GM12878 (cell line): Measurements from ENCODE around the gene C10orf143.

Source experiments
- CBFB ChIP-seq: IDR thresholded peaks from 2 replicates; pipeline ENCODE4 v1.6.1; 2016; ENCODE audit warnings: antibody characterized with exemption, low read depth
- CHD2 ChIP-seq: IDR thresholded peaks from 2 replicates; pipeline ENCODE4 v1.6.1; 2011; ENCODE audit warnings: low read depth, low read length, improper control_type of control experiment, borderline replicate concordance
- DPF2 ChIP-seq: fragments of 450-650 bp; IDR thresholded peaks from 2 replicates; pipeline ENCODE4 v1.6.1; 2017; ENCODE audit warnings: mild to moderate bottlenecking
- FOXM1 ChIP-seq: IDR thresholded peaks from 2 replicates; pipeline ENCODE4 v1.6.1; 2012; ENCODE audit warnings: low read depth, mild to moderate bottlenecking, inconsistent platforms, low read length, moderate library complexity
- LARP7 ChIP-seq: fragments of 450-650 bp; IDR thresholded peaks from 2 replicates; pipeline ENCODE4 v1.6.1; 2017; ENCODE audit warnings: mild to moderate bottlenecking
- RELA ChIP-seq: fragments of 450-650 bp; IDR thresholded peaks from 2 replicates; pipeline ENCODE4 v1.8.0; 2014; ENCODE audit warnings: borderline replicate concordance; ENCODE audit not compliant: partially characterized antibody
- STAT3 ChIP-seq: IDR thresholded peaks from 2 replicates; pipeline ENCODE4 v1.6.1; 2011; ENCODE audit warnings: low read depth, low read length, improper control_type of control experiment
- TBL1XR1 ChIP-seq: IDR thresholded peaks from 2 replicates; pipeline ENCODE4 v1.6.1; 2012; ENCODE audit warnings: low read depth, low read length, improper control_type of control experiment
- YY1 ChIP-seq: IDR thresholded peaks from 2 replicates; pipeline ENCODE4 v1.6.1; 2011; ENCODE audit warnings: low read depth, mild to moderate bottlenecking, low read length
- ZNF24 ChIP-seq: fragments of 450-650 bp; IDR thresholded peaks from 2 replicates; pipeline ENCODE4 v1.6.1; 2017; ENCODE audit warnings: antibody characterized with exemption, mild to moderate bottlenecking
- TF ChIP-seq, protein P1 (sequence below), 3 experiments: IDR thresholded peaks in 2 of 3; conservative IDR thresholded peaks in 1 of 3; 2 replicates each; pipeline ENCODE4 v1.5.1; 2011; ENCODE audit warnings: low read depth in 3 of 3, low read length in 3 of 3, mild to moderate bottlenecking in 3 of 3, control low read depth in 2 of 3, moderate library complexity in 2 of 3, inconsistent platforms in 1 of 3, mixed read lengths in 1 of 3; ENCODE audit not compliant: control insufficient read depth in 2 of 3, insufficient read depth in 1 of 3; ENCODE audit errors: extremely low read depth in 1 of 3

DNA sequence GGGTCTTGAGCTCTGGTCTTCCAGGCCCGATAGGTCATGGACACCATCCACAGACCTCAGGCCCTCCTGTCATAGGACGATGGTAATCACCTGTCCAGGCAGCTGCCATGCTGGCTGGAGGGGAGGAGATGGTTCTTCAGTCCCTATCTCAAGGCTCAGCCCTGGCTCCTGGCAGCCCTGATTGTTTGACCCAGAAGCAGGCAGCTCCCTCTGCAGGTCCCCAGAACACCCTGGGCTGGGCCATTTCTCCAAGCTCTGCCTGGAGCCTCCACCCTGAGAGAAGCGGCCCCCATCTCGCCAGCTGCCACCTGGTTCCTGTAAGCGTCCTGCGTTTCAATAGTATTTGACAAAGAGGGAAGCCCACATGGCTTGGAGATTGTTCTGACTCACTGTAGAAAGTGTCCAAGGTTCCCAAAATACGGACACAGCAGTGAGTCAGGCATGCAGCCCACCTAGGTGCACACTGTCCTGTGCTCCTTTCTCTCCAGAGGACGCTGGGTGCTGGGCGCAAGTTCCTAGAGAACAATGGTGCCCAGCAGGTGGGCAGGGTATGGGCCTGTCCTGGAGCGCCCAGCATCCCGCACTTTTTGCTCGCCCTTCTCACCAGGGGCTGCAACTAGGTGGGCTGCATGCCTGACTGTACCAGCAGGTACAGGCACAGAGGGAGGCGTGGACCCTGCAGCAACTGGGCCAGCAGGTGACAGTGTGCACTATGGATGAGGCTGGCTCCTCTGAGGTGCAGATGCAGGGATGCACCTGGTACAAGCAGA, 74.1 kb downstream of the C10orf143 start:
- TF ChIP-seq DPF2: no peak
- TF ChIP-seq, protein P1, sequence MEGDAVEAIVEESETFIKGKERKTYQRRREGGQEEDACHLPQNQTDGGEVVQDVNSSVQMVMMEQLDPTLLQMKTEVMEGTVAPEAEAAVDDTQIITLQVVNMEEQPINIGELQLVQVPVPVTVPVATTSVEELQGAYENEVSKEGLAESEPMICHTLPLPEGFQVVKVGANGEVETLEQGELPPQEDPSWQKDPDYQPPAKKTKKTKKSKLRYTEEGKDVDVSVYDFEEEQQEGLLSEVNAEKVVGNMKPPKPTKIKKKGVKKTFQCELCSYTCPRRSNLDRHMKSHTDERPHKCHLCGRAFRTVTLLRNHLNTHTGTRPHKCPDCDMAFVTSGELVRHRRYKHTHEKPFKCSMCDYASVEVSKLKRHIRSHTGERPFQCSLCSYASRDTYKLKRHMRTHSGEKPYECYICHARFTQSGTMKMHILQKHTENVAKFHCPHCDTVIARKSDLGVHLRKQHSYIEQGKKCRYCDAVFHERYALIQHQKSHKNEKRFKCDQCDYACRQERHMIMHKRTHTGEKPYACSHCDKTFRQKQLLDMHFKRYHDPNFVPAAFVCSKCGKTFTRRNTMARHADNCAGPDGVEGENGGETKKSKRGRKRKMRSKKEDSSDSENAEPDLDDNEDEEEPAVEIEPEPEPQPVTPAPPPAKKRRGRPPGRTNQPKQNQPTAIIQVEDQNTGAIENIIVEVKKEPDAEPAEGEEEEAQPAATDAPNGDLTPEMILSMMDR (IDR thresholded peaks at IDR 0.05 in 2 of 3, conservative IDR thresholded peaks at IDR 0.05 in 1 of 3; ENCODE audit: control insufficient read depth in 2 of 3, extremely low read depth in 1 of 3, insufficient read depth in 1 of 3, low read depth in 3 of 3, low read length in 3 of 3): no peak
- TF ChIP-seq CHD2: no peak
- no peak for TF ChIP-seq STAT3
- no peak for TF ChIP-seq RELA
- no peak for TF ChIP-seq ZNF24
- no peak for TF ChIP-seq FOXM1
- no peak for TF ChIP-seq LARP7
- TF ChIP-seq YY1: no peak
- TF ChIP-seq TBL1XR1: no peak
- TF ChIP-seq CBFB: no peak
